ENCODE results near the gene WASHC2C.
"Not testable (repeated sequence)": the region's sequence is repeated elsewhere in the genome, so short reads cannot be mapped to it uniquely, and the experiment has no call there.

The WASHC2C gene

DNA sequence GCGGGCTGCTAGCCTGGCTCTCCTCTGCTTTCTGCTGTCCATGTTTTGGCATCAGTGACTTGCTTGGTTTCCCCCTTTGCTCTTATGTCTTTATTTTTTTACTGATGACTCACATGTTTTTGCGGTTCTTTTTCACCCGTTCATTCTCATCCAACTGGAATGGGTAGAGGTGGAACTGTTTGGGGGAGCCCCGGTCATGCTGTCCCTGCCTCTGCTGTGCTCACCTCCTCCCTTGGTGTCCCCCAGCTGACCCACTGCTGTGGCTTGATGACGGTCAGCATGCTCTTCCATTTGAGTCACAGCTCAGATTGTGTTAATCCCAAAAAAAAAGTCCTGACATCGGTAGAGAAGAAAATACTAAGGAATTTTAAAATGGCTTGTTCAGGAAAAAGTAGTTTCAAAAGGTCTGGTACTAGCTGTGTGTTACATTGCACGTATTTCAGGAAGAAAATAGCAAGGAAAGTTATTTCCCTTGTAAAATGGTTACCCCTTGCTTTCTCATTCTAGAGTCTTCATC is 27.0 kb downstream of the WASHC2C start:
- not testable (repeated sequence) for H3K4me1 ChIP-seq; H3K27me3 ChIP-seq; H3K9me3 ChIP-seq; H3K36me3 ChIP-seq; H3K4me3 ChIP-seq (ENCODE audit: low read depth, low read length); DNase-seq

DNA sequence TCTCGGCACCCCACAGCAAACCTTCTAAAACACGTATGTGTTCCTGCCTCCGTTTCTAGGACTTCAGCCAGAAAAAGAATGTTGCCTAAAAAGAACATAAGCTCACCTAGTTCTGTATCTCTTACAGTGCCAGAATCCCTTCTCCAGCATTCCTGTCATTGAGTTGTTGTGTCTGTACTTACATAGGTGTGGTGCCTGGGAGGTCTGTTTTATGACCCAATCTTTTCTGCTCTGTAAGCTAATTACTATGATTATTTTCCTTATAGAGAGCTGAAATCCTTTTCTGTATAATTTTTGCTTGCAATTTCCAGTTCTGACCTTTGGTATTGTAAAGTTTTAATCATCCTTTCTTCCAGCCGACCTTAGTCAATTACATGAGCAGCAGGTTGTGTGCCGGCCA is 28.0 kb downstream of the WASHC2C start:
- H3K27me3 ChIP-seq; H3K4me3 ChIP-seq (ENCODE audit: low read depth, low read length); H3K9me3 ChIP-seq; DNase-seq; H3K36me3 ChIP-seq; H3K4me1 ChIP-seq: not testable (repeated sequence)

DNA sequence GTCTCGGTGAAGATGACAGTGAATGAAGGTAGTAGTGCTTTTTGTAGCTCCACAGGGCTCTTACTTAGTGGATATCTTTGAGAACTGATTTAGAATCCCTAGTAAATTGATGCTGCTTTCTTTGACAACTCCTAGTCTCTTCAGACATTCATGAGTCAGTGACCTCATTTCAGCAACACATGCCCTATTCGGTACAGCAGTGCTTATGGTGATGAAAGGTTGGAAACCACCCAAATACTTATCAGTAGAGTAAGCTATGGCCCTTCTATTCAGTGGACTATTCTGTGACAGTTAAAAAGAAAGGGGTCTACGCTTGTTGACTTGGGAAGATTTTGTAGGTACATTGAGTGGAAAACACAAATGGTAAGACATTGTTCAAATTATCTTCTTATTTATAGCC is 29.0 kb downstream of the WASHC2C start:
- not testable (repeated sequence) for H3K36me3 ChIP-seq; H3K4me1 ChIP-seq; H3K27me3 ChIP-seq; DNase-seq; H3K4me3 ChIP-seq (ENCODE audit: low read depth, low read length); H3K9me3 ChIP-seq

DNA sequence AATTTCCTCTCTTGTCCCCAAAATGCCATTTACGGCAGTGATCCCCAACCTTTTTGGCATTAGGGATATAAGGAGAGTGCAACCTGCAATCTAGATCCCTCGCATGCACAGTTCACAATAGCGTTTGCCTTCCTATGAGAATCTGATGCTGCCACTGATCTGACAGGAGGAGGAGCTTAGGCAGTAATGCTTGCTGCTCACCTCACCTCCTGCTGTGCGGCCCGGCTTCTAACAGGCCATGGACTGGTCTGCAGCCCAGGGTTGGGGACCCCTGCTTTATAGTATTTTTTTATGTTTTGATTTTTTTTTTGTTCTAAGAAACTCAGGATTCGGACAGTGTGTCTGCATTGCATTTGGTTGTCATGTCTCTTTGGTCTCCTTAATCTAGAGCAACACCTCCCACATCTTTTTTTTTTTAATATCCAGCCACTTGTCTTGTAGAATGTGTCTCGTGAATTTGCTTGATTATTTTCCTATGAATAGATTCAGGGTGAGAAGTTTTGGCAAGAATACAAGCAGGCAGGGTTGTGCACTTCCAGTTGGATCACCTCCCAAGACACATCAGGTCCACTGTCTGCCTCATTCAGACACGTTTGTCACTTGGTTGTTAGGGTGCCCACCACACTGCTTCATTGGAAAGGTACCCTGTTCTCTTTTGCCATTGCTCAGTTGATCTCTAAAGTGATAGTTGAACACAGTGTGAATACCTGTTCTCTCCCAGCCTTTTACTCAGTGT is 30.8 kb downstream of the WASHC2C start:
- H3K4me3 ChIP-seq (ENCODE audit: low read depth, low read length); H3K9me3 ChIP-seq; H3K27me3 ChIP-seq; DNase-seq; H3K36me3 ChIP-seq; H3K4me1 ChIP-seq: not testable (repeated sequence)

DNA sequence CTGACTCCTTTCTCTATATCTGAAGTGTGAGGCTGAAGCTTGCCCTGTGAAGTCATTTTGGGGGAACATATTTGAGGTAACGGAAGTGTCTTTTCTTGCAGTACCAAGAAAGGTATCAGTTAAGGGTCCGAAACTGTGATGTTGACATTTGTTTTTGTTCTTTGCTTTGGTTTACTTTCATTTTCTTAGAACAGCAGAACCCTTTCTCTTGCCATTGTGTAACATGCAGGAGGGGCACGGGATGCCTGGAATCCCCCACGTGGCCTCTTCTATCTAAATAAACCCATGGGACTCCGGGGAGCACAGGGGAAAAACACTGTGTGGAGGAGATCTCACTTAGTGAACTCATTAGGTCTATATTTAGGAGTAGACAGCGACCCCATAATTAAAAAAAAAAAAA is 34.6 kb downstream of the WASHC2C start:
- H3K9me3 ChIP-seq; H3K27me3 ChIP-seq; H3K4me3 ChIP-seq (ENCODE audit: low read depth, low read length); H3K36me3 ChIP-seq; DNase-seq; H3K4me1 ChIP-seq: not testable (repeated sequence)

DNA sequence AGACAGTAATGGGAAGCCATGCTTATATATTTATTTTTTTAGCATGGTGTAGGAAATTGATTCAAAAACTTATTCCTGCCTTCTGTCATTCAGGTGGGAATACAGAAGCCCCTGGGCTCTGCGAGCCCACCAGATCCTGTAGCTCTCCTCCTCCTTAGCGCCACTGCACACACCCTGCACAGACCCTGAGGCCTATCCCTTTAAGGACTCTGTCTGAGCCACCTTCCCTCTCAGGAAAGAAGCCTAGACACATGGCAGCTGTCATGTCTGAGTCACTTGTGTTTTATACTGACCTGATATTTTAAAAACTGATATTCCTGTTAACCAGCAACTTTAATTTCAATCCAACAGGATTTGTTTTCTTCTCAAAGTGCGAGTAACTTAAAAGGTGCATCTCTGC is 36.0 kb downstream of the WASHC2C start:
- not testable (repeated sequence) for H3K4me3 ChIP-seq (ENCODE audit: low read depth, low read length); DNase-seq; H3K9me3 ChIP-seq; H3K36me3 ChIP-seq; H3K4me1 ChIP-seq; H3K27me3 ChIP-seq

DNA sequence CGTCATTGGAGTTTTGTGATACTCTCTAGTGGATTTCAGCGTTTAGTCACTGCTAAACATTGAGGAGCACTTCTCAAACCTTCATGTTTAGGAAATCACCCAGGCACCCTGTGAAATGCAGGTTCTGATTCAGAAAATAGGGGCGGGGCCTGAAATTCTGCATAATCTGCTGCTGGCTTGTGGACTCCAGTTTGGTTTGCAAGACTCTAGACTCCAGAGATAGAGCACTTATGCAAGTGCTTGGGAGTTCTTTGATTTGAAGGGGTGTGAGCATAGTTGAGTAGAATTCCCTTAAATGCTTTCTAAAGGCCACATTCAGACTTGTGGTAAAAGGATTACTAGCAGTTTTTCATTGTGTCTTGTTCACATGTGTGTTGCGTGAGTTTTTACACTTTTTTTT is 41.3 kb downstream of the WASHC2C start:
- not testable (repeated sequence) for DNase-seq; H3K36me3 ChIP-seq; H3K4me3 ChIP-seq (ENCODE audit: low read depth, low read length); H3K4me1 ChIP-seq; H3K9me3 ChIP-seq; H3K27me3 ChIP-seq

DNA sequence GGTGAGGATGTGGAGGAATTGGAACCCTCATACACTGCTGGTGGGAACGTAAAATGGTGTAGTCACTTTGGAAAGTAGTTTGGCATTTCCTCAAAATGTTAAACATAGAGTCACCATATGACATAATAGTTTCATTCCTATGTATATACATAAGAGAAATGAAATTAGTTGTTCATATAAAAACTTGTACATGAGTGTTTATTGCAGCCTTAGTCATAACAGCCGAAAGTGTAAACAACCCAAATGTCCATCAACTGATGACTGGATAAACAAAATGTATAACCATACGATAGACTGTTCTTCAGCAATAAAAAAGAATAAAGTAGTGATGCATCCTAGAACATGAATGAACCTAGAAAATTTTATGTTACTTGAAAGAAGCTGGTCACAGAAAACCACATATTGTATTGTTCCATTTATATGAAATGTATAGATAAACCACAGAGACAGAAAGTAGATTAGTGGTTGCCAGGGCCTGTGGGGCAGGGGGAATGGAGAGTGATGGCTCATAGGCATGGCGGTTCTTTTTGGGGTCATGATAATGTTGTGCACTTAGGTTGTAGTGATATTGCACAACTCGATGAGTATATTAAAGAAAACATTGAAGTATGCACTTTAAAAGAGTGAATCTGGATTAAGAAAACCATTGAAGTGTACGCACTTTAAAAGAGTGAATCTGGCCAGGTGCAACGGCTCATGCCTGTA is 44.8 kb downstream of the WASHC2C start:
- not testable (repeated sequence) for H3K4me3 ChIP-seq (ENCODE audit: low read depth, low read length); H3K4me1 ChIP-seq; H3K9me3 ChIP-seq; H3K27me3 ChIP-seq; DNase-seq; H3K36me3 ChIP-seq

DNA sequence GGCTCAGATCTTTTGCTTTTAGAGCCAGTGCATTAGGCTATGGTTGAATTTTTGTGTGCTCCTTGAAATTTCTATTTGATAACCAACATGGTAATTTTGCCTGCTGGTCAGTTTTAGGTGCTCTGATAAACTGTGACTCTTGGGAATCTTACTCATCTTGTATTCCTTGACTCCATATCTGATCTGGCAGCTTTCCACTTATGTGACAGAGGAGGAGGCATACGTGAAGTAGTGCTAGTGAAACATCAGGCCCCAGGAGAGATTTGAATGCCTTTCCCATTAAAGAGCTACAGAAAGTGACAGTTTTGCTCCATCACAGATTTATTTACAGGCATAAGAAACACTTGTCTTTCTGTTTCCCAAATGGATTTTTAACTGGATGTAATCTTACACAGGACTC is 59.2 kb downstream of the WASHC2C start:
- H3K4me1 ChIP-seq; H3K9me3 ChIP-seq; H3K4me3 ChIP-seq (ENCODE audit: low read depth, low read length); H3K27me3 ChIP-seq; DNase-seq; H3K36me3 ChIP-seq: not testable (repeated sequence)

DNA sequence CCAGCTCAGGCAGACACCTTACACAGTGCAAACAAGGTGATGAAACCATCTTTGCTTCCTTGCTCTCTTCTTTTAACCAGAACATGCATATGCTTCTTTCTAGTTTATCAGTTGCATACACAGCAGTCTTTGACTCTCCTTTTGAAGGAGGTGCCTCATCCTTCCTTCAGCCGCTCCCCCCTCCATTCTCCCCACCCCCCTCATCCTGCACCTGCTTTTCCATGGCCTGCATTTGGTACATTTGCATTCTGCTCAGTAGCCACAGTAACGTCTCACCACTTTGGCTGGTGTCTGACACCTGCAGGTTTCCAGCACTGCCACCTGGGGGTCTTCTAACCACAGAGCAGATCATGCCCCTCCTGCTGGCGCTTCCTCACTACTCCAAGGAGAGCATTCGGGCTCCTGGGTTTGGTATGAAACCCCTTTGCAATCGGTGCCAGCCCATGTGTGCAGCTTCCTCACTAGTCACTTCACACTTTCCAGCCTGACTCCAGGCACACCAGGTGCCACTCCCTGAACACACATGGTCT is 60.2 kb downstream of the WASHC2C start:
- H3K4me1 ChIP-seq; H3K4me3 ChIP-seq (ENCODE audit: low read depth, low read length); H3K9me3 ChIP-seq; DNase-seq; H3K36me3 ChIP-seq; H3K27me3 ChIP-seq: not testable (repeated sequence)

DNA sequence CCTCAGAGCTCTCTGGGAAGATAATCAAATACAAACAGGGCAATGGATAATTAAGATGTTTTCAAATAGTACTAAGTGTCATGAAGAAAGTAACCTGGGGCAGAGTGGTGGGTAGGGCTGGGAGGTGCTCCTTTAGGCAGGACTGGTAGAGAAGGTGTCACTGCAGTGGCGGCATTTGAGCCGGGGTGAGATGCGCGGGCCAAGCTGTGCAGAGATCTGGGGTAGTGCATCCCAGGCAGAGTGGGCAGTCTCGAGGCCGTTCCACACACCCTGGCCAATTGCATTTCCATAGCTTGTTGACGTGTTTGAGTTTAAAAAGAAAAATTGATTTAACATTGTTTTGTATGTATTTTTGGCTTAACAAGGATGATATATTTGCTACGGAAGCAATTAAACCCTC is 62.9 kb downstream of the WASHC2C start:
- DNase-seq; H3K4me1 ChIP-seq; H3K4me3 ChIP-seq (ENCODE audit: low read depth, low read length); H3K27me3 ChIP-seq; H3K36me3 ChIP-seq; H3K9me3 ChIP-seq: not testable (repeated sequence)

DNA sequence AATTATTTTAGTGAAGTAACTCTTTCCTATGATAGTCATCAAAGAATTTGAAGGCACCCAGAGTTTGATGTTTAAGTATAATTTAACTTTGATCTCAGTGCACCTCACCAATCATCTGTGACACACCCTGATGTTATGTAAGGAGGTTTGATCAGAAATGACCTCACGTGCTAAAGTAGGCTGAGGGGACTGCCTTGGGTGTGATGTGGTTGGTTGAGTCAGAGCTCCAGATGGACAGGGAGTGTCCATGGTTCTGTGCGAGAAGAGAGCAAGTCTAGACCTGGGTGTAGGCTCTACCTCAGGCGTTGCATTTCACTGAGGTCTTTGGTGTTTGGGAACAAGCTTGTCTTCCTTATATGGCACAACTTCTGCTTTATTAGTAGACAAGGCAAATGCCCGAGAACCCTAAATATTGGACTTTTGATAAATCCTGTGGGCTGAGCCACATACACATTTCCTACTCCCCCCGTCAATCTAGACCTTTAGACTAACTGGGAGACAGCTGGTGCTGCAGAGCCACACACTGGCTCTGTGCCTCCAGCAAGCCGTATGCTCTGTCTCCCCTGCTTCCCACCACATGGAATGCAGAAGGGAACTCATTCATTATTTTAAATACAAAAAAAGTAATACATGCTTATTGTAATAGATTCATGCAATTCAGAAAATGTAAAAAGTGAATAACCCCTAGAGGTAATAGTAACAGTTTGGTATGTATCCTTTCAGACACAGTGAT is 63.8 kb downstream of the WASHC2C start:
- not testable (repeated sequence) for H3K4me3 ChIP-seq (ENCODE audit: low read depth, low read length); H3K4me1 ChIP-seq; H3K27me3 ChIP-seq; H3K9me3 ChIP-seq; DNase-seq; H3K36me3 ChIP-seq

DNA sequence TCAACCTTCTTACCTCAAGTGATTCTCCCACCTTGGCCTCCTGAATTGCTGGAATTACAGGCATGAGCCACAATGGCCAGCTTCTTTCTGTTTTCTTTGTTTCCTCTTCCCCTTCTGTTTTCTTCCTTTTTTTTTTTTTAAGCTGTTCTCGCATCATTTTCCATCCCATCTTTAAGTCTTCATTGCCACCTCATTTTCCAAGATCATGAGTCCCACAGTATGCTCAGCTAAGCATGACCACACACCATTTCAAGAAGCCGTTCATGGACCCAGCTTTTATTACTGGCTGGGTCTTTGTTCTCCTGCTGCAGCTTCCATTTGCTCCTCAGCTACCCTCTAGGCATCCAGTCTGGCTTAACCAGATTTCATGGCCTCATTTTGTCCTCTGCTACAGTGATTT is 67.7 kb downstream of the WASHC2C start:
- H3K4me1 ChIP-seq; H3K36me3 ChIP-seq; H3K9me3 ChIP-seq; DNase-seq; H3K4me3 ChIP-seq (ENCODE audit: low read depth, low read length); H3K27me3 ChIP-seq: not testable (repeated sequence)

DNA sequence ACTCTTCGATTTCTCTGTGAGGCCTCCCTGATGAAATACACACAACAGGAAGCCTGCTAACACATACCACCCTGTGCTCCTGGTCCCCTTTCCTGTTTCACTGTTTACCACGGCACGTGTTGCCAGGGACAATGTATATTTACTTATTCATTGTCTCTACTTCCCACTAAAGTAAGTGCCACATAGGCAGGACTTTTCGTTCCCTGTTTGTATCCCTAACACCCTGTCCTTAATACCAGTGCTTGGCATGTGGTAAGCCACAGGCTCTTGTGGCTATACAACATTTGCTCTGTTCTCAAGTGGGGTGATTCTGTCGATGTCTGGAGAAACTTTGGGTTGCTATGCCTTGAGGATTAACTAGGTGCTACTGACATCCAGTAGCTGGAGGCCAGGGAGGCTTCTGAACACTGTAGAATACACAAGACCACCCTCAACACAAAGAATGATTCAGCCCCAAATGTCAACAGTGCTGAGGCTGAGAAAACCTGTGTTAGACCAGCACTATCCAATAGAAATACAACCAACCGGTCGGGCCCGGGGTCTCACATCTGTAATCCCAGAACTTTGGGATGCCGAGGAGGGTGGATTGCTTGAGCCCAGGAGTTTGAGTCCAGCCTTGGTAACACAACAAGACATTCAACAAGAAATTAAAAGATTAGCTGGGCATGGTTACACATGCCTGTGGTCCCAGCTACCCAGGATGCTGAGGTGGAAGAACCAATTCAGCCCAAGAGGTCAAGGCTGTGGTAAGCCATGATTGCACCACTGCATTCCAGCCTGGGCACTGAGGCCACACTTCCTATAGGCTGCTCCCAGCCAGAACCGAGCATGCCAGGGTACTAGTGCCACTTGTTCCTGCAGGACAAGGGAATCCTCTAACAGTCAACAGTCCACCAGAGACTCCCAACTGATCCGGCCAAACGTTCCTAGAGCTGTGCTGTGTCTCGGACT is 76.3 kb downstream of the WASHC2C start:
- H3K9me3 ChIP-seq; H3K4me3 ChIP-seq (ENCODE audit: low read depth, low read length); H3K4me1 ChIP-seq; H3K36me3 ChIP-seq; H3K27me3 ChIP-seq; DNase-seq: not testable (repeated sequence)

DNA sequence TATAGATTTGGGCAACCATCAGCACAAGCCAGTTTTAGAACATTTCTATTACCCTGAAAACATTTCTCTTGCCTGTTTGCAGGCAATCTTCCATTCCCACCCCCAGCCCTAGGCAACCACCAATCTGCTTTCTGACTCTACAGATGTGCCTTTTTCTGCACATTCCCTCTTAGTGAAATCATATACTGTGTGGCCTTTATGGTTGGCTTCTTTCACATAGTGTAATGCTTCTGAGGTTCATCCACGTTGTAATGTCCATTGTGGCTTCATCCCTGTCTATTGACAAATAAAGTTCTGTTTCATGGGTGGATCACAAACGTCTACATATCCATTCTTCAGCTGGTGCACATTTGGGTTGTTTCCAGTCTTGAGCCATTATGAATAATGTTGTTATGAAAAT is 77.9 kb downstream of the WASHC2C start:
- DNase-seq; H3K27me3 ChIP-seq; H3K36me3 ChIP-seq; H3K4me3 ChIP-seq (ENCODE audit: low read depth, low read length); H3K4me1 ChIP-seq; H3K9me3 ChIP-seq: not testable (repeated sequence)
